Measurements from ENCODE around the gene ZNF239.

GRCh38 chr10:43574906-43575305 lies 490 bp upstream of the ZNF239 start:
- TF ChIP-seq, protein P1, sequence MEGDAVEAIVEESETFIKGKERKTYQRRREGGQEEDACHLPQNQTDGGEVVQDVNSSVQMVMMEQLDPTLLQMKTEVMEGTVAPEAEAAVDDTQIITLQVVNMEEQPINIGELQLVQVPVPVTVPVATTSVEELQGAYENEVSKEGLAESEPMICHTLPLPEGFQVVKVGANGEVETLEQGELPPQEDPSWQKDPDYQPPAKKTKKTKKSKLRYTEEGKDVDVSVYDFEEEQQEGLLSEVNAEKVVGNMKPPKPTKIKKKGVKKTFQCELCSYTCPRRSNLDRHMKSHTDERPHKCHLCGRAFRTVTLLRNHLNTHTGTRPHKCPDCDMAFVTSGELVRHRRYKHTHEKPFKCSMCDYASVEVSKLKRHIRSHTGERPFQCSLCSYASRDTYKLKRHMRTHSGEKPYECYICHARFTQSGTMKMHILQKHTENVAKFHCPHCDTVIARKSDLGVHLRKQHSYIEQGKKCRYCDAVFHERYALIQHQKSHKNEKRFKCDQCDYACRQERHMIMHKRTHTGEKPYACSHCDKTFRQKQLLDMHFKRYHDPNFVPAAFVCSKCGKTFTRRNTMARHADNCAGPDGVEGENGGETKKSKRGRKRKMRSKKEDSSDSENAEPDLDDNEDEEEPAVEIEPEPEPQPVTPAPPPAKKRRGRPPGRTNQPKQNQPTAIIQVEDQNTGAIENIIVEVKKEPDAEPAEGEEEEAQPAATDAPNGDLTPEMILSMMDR (IDR thresholded peaks at IDR 0.05), result no peak
- TF ChIP-seq POLR2A (IDR thresholded peaks at IDR 0.05), result no peak
